Adrenal gland (tissue), 12 donors: ENCODE data around the gene PDGFC. TPM values are rescaled to one million over a fixed set of nuclear protein-coding genes. Genes with fewer than 3 reads are reported as not detected.

Experiments
- DNase-seq, 7 donors: peaks; one replicate each; pipeline ENCODE4 v3.0.0-alpha.2; 2019 to 2020
- H3K27ac ChIP-seq, 5 donors: fragments of 200-600 bp; sonication (generic) in 4 of 5; 1 replicate in 3 of 5; 2 replicates in 2 of 5; pipeline versions ENCODE4 v1.5.1 to v1.8.0; 2016 to 2020; ENCODE audit warnings: mild to moderate bottlenecking in 1 of 5
- H3K27me3 ChIP-seq: fragments of 200-600 bp; 2 replicates; pipeline ENCODE4 v1.8.0; 2021
- H3K36me3 ChIP-seq, 2 donors: fragments of 200-600 bp; replicated peaks in 1 of 2; 1 replicate in 1 of 2; 2 replicates in 1 of 2; pipeline versions ENCODE4 v1.5.1 to v1.8.0; 2018 to 2022
- H3K4me1 ChIP-seq, 2 donors: fragments of 200-600 bp; replicated peaks in 1 of 2; 1 replicate in 1 of 2; 2 replicates in 1 of 2; pipeline versions ENCODE4 v1.5.1 to v1.8.0; 2018 to 2021
- H3K4me3 ChIP-seq, 4 donors: fragments of 200-600 bp; sonication (generic) in 3 of 4; one replicate each; pipeline ENCODE4 v1.5.1; 2016 to 2018
- H3K9me3 ChIP-seq, 3 donors: fragments of 200-600 bp; sonication (generic) in 1 of 3; replicated peaks in 1 of 3; 1 replicate in 2 of 3; 2 replicates in 1 of 3; pipeline versions ENCODE4 v1.5.1 to v1.8.0; 2016 to 2021
- CTCF ChIP-seq, 6 experiments: fragments of 450-650 bp in 4 of 6; fragments of 200-600 bp in 2 of 6; sonication (generic) in 1 of 6; IDR thresholded peaks; 1 replicate in 5 of 6; 2 replicates in 1 of 6; pipeline versions ENCODE4 v1.5.1 to v1.8.0; 2016 to 2021; ENCODE audit warnings: antibody characterized with exemption in 6 of 6, mild to moderate bottlenecking in 2 of 6, moderate library complexity in 1 of 6
- POLR2A ChIP-seq, 2 donors: fragments of 450-650 bp; IDR thresholded peaks; one replicate each; pipeline ENCODE4 v1.6.1; 2017; ENCODE audit warnings: antibody characterized with exemption in 2 of 2, mild to moderate bottlenecking in 2 of 2, moderate library complexity in 1 of 2
- WGBS, 4 donors: extraction: QIAGEN DNeasy Blood & Tissue Kit in 2 of 4; methylation state at CpG; one replicate each; pipeline versions ENCODE4 v1.1.5 to v1.1.7; 2013 to 2017; 5-methylcytosine and 5-hydroxymethylcytosine counted together
- intact Hi-C, 2 donors: fragments of 100-400 bp; cut with DNase I; formaldehyde crosslinking; loops; one replicate each; pipeline versions ENCODE4 v1.14.1 to v1.15.0; 2022 to 2023
- polyA plus RNA-seq, 3 donors: library from polyadenylated mRNA; stranded (reverse); fragments of 200-250 nt in 2 of 3; fragments of 350-450 nt in 1 of 3; fragmentation: Illumina TruSeq in 1 of 3; extraction: RNeasy Lipid Tissue Mini Kit (QIAGEN cat#74804) in 1 of 3; gene quantifications; one replicate each; pipeline ENCODE4 v1.2.3, GENCODE V29; 2013 to 2014
- total RNA-seq, 9 donors: library from RNA; depleted of rRNA in 4 of 9; stranded (reverse); fragments of >200 nt in 4 of 9; fragments of 120-200 nt in 1 of 9; fragmentation: NEBNext Ultra II Directional in 1 of 9; extraction: Animal tissue kit (Norgen Biotek cat#: 25700) in 1 of 9; gene quantifications; one replicate each; pipeline versions ENCODE4 v1.1.0 to v1.2.4, GENCODE V29; 2013 to 2023
- donor health status: healthy with polysubstance abuse.
- donor health status: Bipolar disorder and iron deficiency.
- donor health status: DM: yes; HTN: yes; CAD: no.
- donor health status: DM: no; HTN: no; CAD: no.
- donor health status: DM: no; HTN: no; CAD: no.
- donor health status: DM: yes; HTN: yes; CAD: no.

The PDGFC gene
- total and polyA plus RNA-seq, 12 donors = 6.0 to 77.2 (median 45.4) TPM

GRCh38 chr4:156945532-156945931, 26.1 kb downstream of the PDGFC start:
- TF ChIP-seq POLR2A (IDR thresholded peaks at IDR 0.05) (no peak), CTCF (IDR thresholded peaks at IDR 0.05) (no peak)
- Histone ChIP-seq H3K4me1 (peaks cover 27 to 49% of the 10 kb centered on the region in 2 donors), H3K9me3 (no peaks in the 10 kb centered on the region), H3K27me3 (no peaks in the 10 kb centered on the region), H3K27ac (peak overlapping the region in 3 of 5 donors; percentile 50 to 62 (median 61)), H3K4me3 (peak overlapping the region in 1 of 4 donors; percentile 3), H3K36me3 (no peaks in the 10 kb centered on the region)
- peak in 1 of 7 donors; percentile 11 for DNase-seq
- intact Hi-C loops = no loop called here
- WGBS, 4 donors = 24 to 31% (median 29%) methylated on average over 3 of the region's 3 CpGs

- no peak for DNase-seq
- Histone ChIP-seq H3K4me3 (no peak overlapping the region), H3K9me3 (no peaks in the 10 kb centered on the region), H3K36me3 (no peaks in the 10 kb centered on the region), H3K27me3 (no peaks in the 10 kb centered on the region), H3K27ac (peak overlapping the region in 1 of 5 donors; percentile 13), H3K4me1 (peaks cover 17 to 49% of the 10 kb centered on the region in 2 donors)
- WGBS, 4 donors = 66 to 74% (median 71%) methylated on average over 4 of the region's 4 CpGs
- intact Hi-C loops = no loop called here
- no peak for TF ChIP-seq POLR2A (IDR thresholded peaks at IDR 0.05)
- no peak for TF ChIP-seq CTCF (IDR thresholded peaks at IDR 0.05)
These were observed 28.6 kb downstream of the PDGFC start for GRCh38 chr4:156942991-156943390.

GRCh38 chr4:156941940-156942548, 29.6 kb downstream of the PDGFC start:
- no peak for DNase-seq
- no peak overlapping the region for H3K4me3 ChIP-seq

GRCh38 chr4:156939801-156940200, 31.8 kb downstream of the PDGFC start:
- TF ChIP-seq POLR2A (IDR thresholded peaks at IDR 0.05) (no peak), CTCF (IDR thresholded peaks at IDR 0.05) (no peak)
- Histone ChIP-seq H3K4me1 (peaks cover 0 to 30% of the 10 kb centered on the region in 2 donors), H3K27ac (no peak overlapping the region), H3K27me3 (no peaks in the 10 kb centered on the region), H3K9me3 (no peaks in the 10 kb centered on the region), H3K4me3 (no peak overlapping the region), H3K36me3 (no peaks in the 10 kb centered on the region)
- intact Hi-C loops = no loop called here
- DNase-seq = no peak
- 45 to 57% (median 50%) methylated on average over 2 of the region's 2 CpGs for WGBS, 4 donors

More at GRCh38 chr4:156941940-156942548, 29.6 kb downstream of the PDGFC start:
- intact Hi-C loops = no loop called here
- Histone ChIP-seq H3K27me3 (no peaks in the 10 kb centered on the region), H3K36me3 (no peaks in the 10 kb centered on the region), H3K9me3 (no peaks in the 10 kb centered on the region), H3K27ac (no peak overlapping the region), H3K4me1 (peaks cover 17 to 49% of the 10 kb centered on the region in 2 donors)
- 43 to 64% (median 60%) methylated on average over 7 of the region's 7 CpGs for WGBS, 4 donors
- no peak for TF ChIP-seq CTCF (IDR thresholded peaks at IDR 0.05)
